ENCODE data around the gene FCHSD2.
"Not testable (repeated sequence)": the region's sequence is repeated elsewhere in the genome, so short reads cannot be mapped to it uniquely, and the experiment has no call there.

Gene FCHSD2

GRCh38 chr11:73030130-73030529 lies 112.0 kb downstream of the FCHSD2 start:
- H3K4me3 ChIP-seq (ENCODE audit: low read depth, low read length), result no peak overlapping the region
- in situ Hi-C loops (cut with HindIII; ENCODE audit: low sequenced_read_pairs), result no loop called here
- TF ChIP-seq CTCF (IDR thresholded peaks at IDR 0.05; ENCODE audit: low read depth, low read length, missing control alignments), result no peak
- no peak for DNase-seq (ENCODE audit: low read depth)

GRCh38 chr11:73029403-73029802 lies 112.7 kb downstream of the FCHSD2 start:
- DNase-seq (ENCODE audit: low read depth), result no peak

GRCh38 chr11:73028611-73029010 lies 113.5 kb downstream of the FCHSD2 start:
- H3K4me3 ChIP-seq (ENCODE audit: low read depth, low read length), result no peak overlapping the region
- in situ Hi-C loops (cut with HindIII; ENCODE audit: low sequenced_read_pairs), result no loop called here
- no peak for TF ChIP-seq CTCF (IDR thresholded peaks at IDR 0.05; ENCODE audit: low read depth, low read length, missing control alignments)
- no peak for DNase-seq (ENCODE audit: low read depth)

More at GRCh38 chr11:73029403-73029802, 112.7 kb downstream of the FCHSD2 start:
- H3K4me3 ChIP-seq (ENCODE audit: low read depth, low read length), result no peak overlapping the region
- no peak for TF ChIP-seq CTCF (IDR thresholded peaks at IDR 0.05; ENCODE audit: low read depth, low read length, missing control alignments)
- in situ Hi-C loops (cut with HindIII; ENCODE audit: low sequenced_read_pairs), result no loop called here

- DNase-seq (ENCODE audit: low read depth); H3K4me3 ChIP-seq (ENCODE audit: low read depth, low read length); in situ Hi-C loops (cut with HindIII; ENCODE audit: low sequenced_read_pairs): not testable (repeated sequence)
These were observed 114.3 kb downstream of the FCHSD2 start for GRCh38 chr11:73027840-73028239.

GRCh38 chr11:73024639-73025038 lies 117.5 kb downstream of the FCHSD2 start:
- TF ChIP-seq CTCF (IDR thresholded peaks at IDR 0.05; ENCODE audit: low read depth, low read length, missing control alignments), result no peak
- no peak for DNase-seq (ENCODE audit: low read depth)
- in situ Hi-C loops (cut with HindIII; ENCODE audit: low sequenced_read_pairs), result no loop called here
- no peak overlapping the region for H3K4me3 ChIP-seq (ENCODE audit: low read depth, low read length)

GRCh38 chr11:73019996-73020395 lies 122.1 kb downstream of the FCHSD2 start:
- in situ Hi-C loops (cut with HindIII; ENCODE audit: low sequenced_read_pairs), result no loop called here
- no peak for DNase-seq (ENCODE audit: low read depth)
- H3K4me3 ChIP-seq (ENCODE audit: low read depth, low read length), result no peak overlapping the region
- no peak for TF ChIP-seq CTCF (IDR thresholded peaks at IDR 0.05; ENCODE audit: low read depth, low read length, missing control alignments)

DNA sequence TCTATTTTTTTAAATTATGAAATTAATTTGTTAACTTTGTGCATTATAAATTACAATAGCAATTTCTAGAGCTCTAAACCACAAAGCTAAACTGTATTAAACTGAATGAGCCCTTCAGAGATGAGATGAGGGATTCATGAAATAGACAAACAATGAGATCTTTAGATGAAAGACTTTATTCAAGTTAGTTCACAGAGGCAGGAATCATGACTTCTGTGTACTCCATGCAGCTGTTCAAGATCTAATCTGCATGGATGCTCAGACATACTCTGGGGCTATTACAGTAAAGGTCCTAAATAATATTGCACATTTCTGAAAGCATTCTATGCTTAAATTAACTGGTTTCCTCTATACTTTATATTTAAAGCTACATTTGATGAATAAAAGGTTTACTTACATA lies 122.7 kb downstream of the FCHSD2 start:
- DNase-seq (ENCODE audit: low read depth), result no peak
- in situ Hi-C loops (cut with HindIII; ENCODE audit: low sequenced_read_pairs), result no loop called here
- TF ChIP-seq CTCF (IDR thresholded peaks at IDR 0.05; ENCODE audit: low read depth, low read length, missing control alignments), result no peak
- H3K4me3 ChIP-seq (ENCODE audit: low read depth, low read length), result no peak overlapping the region

Data from astrocyte of the cerebellum (primary cell).